Glutamatergic neuron (in vitro differentiated cells): ENCODE data around the gene MUC4. TPM values are rescaled to one million over a fixed set of nuclear protein-coding genes. Genes with fewer than 3 reads are reported as not detected.

ENCODE experiments used
- DNase-seq: peaks from one replicate; pipeline ENCODE4 v3.0.0; 2022
- H3K27ac Mint-ChIP-seq: one replicate; pipeline ENCODE4 v1.8.0; 2020; ENCODE audit warnings: mild to moderate bottlenecking, mixed read lengths, inconsistent platforms; ENCODE audit not compliant: unreplicated experiment
- H3K27me3 Mint-ChIP-seq: one replicate; pipeline ENCODE4 v1.8.0; 2020; ENCODE audit warnings: mild to moderate bottlenecking, moderate library complexity, mixed read lengths, inconsistent platforms; ENCODE audit not compliant: unreplicated experiment
- H3K36me3 Mint-ChIP-seq: one replicate; pipeline ENCODE4 v1.8.0; 2020; ENCODE audit warnings: mild to moderate bottlenecking, mixed read lengths, inconsistent platforms; ENCODE audit not compliant: unreplicated experiment
- H3K4me1 Mint-ChIP-seq: one replicate; pipeline ENCODE4 v1.8.0; 2020; ENCODE audit warnings: mild to moderate bottlenecking, low read depth, mixed read lengths, inconsistent platforms; ENCODE audit not compliant: unreplicated experiment
- H3K4me3 Mint-ChIP-seq: one replicate; pipeline ENCODE4 v1.8.0; 2020; ENCODE audit warnings: mild to moderate bottlenecking, mixed read lengths, inconsistent platforms; ENCODE audit not compliant: unreplicated experiment
- H3K9me3 Mint-ChIP-seq: one replicate; pipeline ENCODE4 v1.8.0; 2020; ENCODE audit warnings: mild to moderate bottlenecking, moderate library complexity, mixed read lengths, inconsistent platforms; ENCODE audit not compliant: unreplicated experiment
- CTCF ChIP-seq: fragments of 200-600 bp; sonication (generic); IDR thresholded peaks from one replicate; pipeline ENCODE4 v1.5.0; 2021; ENCODE audit not compliant: partially characterized antibody, unreplicated experiment
- total RNA-seq: library from RNA; stranded (reverse); fragmentation: NEBNext Ultra II Directional; extraction: Animal tissue kit (Norgen Biotek cat#: 25700); gene quantifications from one replicate; pipeline ENCODE4 v1.2.1, GENCODE V29; 2021; ENCODE audit not compliant: unreplicated experiment

Gene MUC4
- total RNA-seq, 1 donor from 2014 or later: 2.5 TPM

DNA sequence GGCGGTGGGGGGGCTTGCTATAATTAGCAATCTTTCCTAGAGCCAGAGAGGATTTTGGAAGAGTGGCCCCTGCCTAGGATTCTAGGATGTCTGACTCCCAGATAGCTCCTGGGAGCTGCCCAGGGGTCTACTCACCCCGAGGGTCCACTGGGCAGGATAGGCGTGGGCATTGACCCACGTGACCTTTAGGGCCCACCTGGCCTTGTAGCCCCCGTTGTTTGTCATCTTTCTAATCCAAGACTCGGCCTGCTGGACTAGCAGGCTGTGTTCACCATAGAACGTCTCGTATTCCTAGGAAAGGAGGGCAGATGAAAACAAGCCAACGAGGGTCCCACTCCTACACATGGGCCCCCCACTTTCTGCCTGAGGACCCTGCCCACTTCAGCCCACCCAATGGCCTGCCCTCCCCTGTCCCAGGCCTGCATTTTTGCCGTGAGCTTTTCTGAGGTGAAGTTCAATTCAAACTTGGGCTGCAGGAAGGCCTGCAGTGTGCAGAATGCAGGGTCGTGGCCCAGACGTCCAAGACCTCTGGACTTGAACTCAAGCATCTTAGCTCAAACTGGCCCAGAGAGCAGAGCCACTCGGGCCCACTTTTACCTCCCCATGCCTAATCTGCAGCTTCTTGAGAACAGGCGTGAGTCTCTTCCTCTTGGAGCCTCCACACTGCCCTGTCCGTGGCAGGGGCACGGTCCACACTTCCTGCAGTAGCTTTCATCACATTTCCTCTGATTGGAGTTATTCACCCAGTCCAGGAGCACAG lies 41.5 kb downstream of the MUC4 start:
- H3K4me1 Mint-ChIP-seq: no peaks in the 10 kb centered on the region
- no peak for TF ChIP-seq CTCF
- no peak for DNase-seq
- H3K9me3 Mint-ChIP-seq: peaks cover 10% of the 10 kb centered on the region
- H3K27me3 Mint-ChIP-seq: peaks cover 9% of the 10 kb centered on the region
- H3K4me3 Mint-ChIP-seq: no peak overlapping the region
- peaks cover 4% of the 10 kb centered on the region for H3K36me3 Mint-ChIP-seq
- H3K27ac Mint-ChIP-seq: no peak overlapping the region

GRCh38 chr3:195769551-195769950 lies 42.2 kb downstream of the MUC4 start:
- no peaks in the 10 kb centered on the region for H3K4me1 Mint-ChIP-seq
- H3K27me3 Mint-ChIP-seq: peaks cover 9% of the 10 kb centered on the region
- peaks cover 4% of the 10 kb centered on the region for H3K36me3 Mint-ChIP-seq
- H3K9me3 Mint-ChIP-seq: peaks cover 9% of the 10 kb centered on the region
- H3K27ac Mint-ChIP-seq: no peak overlapping the region
- H3K4me3 Mint-ChIP-seq: no peak overlapping the region
- no peak for TF ChIP-seq CTCF
- DNase-seq: no peak

GRCh38 chr3:195768831-195769303 lies 42.9 kb downstream of the MUC4 start:
- H3K27me3 Mint-ChIP-seq: peaks cover 8% of the 10 kb centered on the region
- H3K27ac Mint-ChIP-seq: no peak overlapping the region
- TF ChIP-seq CTCF: no peak
- H3K9me3 Mint-ChIP-seq: peaks cover 6% of the 10 kb centered on the region
- H3K4me1 Mint-ChIP-seq: no peaks in the 10 kb centered on the region
- no peak for DNase-seq
- no peak overlapping the region for H3K4me3 Mint-ChIP-seq
- peaks cover 4% of the 10 kb centered on the region for H3K36me3 Mint-ChIP-seq

- peaks cover 4% of the 10 kb centered on the region for H3K9me3 Mint-ChIP-seq
- peaks cover 8% of the 10 kb centered on the region for H3K27me3 Mint-ChIP-seq
- no peaks in the 10 kb centered on the region for H3K4me1 Mint-ChIP-seq
- H3K36me3 Mint-ChIP-seq: peaks cover 4% of the 10 kb centered on the region
- no peak for DNase-seq
- H3K4me3 Mint-ChIP-seq: no peak overlapping the region
- no peak overlapping the region for H3K27ac Mint-ChIP-seq
- no peak for TF ChIP-seq CTCF
Measured at GRCh38 chr3:195768414-195768813, 43.3 kb downstream of the MUC4 start.

- Mint-ChIP-seq H3K4me3 (no peak overlapping the region), H3K36me3 (peaks cover 4% of the 10 kb centered on the region), H3K4me1 (no peaks in the 10 kb centered on the region), H3K27ac (no peak overlapping the region), H3K27me3 (peaks cover 8% of the 10 kb centered on the region), H3K9me3 (peaks cover 4% of the 10 kb centered on the region)
- DNase-seq: no peak
- TF ChIP-seq CTCF: no peak
Measured at GRCh38 chr3:195767792-195768191, 43.9 kb downstream of the MUC4 start.
